Stimulated activated CD4-positive, alpha-beta T cell treated with anti-CD3 and anti-CD28 coated beads, Interleukin-4, amount 100 ng/mL, for 1 hour (primary cell): ENCODE data around the gene TRIM44.

Experiments
- DNase-seq: peaks from one replicate; pipeline ENCODE4 v3.0.0-alpha.2; 2020

The TRIM44 gene, protein sequence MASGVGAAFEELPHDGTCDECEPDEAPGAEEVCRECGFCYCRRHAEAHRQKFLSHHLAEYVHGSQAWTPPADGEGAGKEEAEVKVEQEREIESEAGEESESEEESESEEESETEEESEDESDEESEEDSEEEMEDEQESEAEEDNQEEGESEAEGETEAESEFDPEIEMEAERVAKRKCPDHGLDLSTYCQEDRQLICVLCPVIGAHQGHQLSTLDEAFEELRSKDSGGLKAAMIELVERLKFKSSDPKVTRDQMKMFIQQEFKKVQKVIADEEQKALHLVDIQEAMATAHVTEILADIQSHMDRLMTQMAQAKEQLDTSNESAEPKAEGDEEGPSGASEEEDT

GRCh38 chr11:35662649-35663407 is at the start of gene TRIM44:
TRIM44 (plus strand) TSS chr11:35662775; CDS start chr11:35663112, 337 bp downstream.
- peak; percentile 86 for DNase-seq

GRCh38 chr11:35614939-35615569 is 47.5 kb upstream of the TRIM44 start:
- no peak for DNase-seq

DNA sequence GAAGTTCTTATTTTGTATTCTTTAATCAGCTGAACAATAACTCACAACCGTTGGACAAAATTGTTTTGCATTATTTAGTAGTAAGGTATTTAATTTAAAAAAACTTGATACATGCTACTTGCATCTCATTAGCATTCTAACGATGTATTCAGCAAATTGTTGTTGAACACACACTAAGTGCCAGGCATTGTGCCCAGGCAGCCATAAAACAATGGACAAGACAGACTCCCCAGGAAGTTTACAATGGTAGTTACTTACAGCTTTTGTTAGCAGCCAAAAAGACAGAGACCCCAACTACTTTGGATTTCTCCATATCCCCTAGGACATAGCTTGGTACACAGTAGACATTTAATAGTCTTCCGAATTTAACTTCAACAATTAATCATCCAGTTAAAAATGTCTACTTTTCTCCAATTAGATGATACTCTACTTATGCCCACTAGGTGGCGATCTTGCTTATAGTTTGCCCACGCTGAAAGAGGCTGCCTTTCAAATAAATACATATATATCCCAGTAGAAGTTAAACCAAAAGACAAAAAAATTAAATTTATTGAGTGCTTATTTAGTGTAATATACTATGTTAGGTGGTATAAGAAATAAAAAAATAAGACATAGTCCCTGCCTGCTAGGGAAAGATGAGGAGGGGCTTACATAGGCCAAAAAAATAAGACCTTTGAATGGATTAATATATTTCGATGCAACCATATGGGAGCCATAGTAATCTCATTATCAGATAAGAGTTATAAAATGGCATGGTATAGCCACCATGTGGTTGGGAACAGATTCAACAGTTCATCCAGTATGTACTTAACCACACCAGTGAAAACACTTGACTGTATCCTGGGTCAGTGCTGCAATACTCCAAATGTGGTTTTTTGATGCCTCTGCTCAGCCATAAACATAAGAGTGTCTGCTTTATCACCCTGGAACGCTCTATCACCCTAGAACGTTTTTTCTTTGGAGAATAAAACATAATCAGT is 46.4 kb upstream of the TRIM44 start:
- no peak for DNase-seq

GRCh38 chr11:35617316-35617686 is 45.3 kb upstream of the TRIM44 start:
- no peak for DNase-seq

GRCh38 chr11:35617687-35618496 is 44.7 kb upstream of the TRIM44 start, which contains the start of gene FJX1:
FJX1 (plus strand) TSS chr11:35618460; CDS start chr11:35618637, 177 bp downstream.
- DNase-seq, result peak; percentile 21

GRCh38 chr11:35618497-35619115 is 44.0 kb upstream of the TRIM44 start:
- peak; percentile 40 for DNase-seq

- peak; percentile 16 for DNase-seq
Observed at GRCh38 chr11:35619116-35619854, 43.3 kb upstream of the TRIM44 start.

DNA sequence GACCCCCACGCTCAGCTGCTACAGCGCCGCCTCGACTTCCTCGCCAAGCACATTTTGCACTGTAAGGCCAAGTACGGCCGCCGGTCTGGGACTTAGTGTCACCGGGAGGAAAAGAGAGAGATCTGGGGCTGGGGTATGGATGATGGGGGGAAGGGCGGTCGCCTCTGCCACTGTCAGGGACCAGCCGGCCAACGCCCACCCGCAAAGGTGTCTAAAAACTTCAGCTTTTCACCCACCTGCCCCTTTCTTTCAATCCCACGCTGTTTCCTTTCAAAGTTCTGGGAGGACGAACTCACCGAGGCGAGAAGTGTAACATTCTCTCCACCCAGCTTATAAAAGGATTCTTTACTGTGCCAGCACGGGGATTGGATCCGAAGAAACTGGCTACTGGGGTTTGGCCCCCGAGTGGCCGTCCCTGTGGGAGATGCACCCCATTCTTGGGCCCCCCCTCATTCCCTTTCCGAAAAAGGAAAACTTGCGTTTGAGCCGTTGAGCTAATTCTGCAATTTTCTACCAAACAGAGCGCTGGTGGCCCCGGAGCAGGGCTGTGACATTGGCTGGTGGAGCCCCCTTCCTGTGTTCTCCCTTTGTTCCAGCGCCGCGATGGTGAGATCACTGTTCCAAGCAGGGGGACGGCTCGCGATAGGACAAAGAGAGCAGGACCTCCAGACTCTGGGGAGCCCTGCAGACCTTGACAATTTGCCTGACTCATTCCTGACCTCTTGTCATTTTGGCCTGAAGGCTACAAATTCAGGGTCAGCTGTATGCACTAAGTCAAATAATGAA is 42.5 kb upstream of the TRIM44 start:
- DNase-seq, result peak; percentile 8

- DNase-seq, result no peak
Observed at GRCh38 chr11:35620795-35621194, 41.8 kb upstream of the TRIM44 start.

DNA sequence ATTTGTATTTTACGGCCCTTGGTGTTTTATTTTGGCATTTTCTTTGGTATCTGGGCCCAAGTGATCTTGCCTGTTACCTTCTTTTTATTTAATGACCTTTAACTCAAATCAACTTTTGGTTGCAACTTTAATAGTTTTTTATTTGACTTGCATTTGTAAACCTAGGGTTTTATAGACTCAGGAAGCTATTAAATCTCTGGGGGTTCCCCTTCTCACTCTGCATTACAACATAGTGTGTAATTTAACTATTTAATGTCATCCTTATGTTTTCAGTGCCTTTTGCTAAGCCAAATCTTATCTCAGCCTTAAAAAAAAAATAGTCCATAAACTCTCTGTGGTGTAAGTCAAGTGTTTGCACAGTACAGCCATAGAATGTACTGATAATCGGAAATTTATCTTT is 41.0 kb upstream of the TRIM44 start:
- DNase-seq, result no peak

GRCh38 chr11:35622070-35622469 is 40.5 kb upstream of the TRIM44 start:
- DNase-seq, result no peak

- DNase-seq, result no peak
Observed at GRCh38 chr11:35623621-35624168, 38.9 kb upstream of the TRIM44 start.

DNA sequence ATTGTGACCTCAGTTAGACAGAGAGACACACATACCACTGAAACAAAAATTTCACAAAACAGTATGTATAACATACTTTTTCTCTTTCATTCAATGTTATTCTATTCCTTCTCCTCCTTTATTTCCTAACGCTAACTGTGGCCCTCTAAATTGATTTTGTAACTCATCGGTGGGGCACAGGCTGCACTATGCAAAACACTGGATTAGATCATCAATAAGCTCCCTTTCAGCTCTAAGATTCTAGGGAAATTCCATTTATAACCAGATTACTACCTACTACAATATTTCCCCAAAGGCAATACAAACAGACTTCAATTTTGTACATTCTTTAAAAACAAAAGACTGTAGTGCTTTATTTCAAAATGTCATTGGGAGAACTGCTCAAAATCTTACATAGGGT is 38.3 kb upstream of the TRIM44 start:
- no peak for DNase-seq

DNA sequence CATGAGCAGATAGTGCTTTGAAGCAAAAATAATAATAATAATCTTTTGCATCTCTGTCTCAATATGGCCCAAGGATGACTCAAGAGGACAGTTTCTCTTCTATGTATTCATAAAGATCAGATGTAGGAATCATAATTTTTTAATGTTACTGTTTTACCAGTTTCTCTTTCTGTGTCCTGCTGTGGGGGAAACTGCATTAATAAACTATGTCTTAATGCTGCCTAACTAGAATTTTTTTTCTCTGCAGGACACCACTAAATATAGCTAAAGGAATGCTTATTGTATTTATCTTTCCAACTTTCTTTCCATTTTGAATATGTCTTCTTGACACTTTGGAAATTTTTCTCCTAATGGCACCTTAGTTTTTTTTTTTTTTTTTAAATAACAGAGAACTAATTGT is 37.8 kb upstream of the TRIM44 start:
- DNase-seq, result no peak

DNA sequence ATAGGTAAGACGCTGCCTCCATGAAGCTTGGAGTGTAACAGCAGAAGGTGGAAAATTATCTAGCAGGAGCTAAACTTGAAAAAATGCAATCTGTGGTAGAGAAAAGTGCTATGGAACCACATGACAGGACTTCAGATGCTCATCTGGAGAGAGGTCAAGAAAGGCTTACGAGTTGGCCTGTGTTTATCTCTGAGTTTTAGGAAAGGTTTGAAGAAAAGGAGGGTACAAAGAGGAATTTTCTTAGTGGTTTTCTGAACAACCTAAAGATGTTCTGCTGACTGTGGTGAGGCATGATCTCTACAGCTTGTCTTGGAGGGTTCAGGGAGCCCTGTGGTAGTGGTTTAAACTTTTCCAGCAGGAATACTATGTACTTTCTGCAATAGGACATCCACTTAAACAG is 36.1 kb upstream of the TRIM44 start:
- DNase-seq, result no peak

DNA sequence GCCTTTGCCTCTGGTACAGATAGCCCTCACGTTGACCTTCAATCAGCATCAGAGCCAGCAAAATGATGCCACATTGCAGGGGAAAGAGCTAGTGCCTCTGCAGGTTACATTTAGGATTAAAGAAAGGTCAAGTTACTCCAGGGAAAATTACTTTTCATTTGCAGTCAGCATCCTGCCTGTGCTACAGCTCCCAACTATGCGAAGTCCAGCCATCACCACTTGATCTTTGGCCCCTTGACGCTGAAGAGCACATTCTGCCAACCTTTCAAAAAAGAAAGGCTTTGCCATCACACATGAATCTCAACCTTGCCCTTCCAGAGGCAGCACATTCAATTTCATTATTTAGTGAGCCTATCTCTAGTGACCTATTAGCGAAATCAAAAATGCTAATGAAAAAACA is 33.1 kb upstream of the TRIM44 start:
- DNase-seq, result no peak

- DNase-seq, result no peak
Observed at GRCh38 chr11:35629914-35630313, 32.7 kb upstream of the TRIM44 start.

DNA sequence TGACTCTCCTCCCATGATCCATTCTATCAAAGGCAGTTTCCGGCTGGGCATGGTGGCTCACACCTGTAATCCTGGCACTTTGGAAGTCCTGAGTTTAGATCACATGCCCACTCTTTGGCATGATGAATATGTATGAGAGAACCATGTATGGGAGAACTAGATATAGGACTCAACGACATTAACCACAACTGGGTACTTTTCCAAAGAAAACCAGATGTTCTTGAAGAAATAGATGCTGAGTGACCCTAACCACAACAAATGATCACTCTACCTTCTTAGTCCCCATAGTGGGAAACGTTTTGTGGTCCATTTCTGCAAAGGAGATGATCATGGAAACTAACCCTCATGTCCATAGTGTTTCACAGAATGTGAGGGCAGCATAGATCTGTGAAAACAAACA is 30.7 kb upstream of the TRIM44 start:
- DNase-seq, result no peak

GRCh38 chr11:35632301-35632700 is 30.3 kb upstream of the TRIM44 start:
- DNase-seq, result no peak
